Transverse colon (tissue), 4 donors: ENCODE measurements around the gene SPI1. TPM values are rescaled to one million over a fixed set of nuclear protein-coding genes. Genes with fewer than 3 reads are reported as not detected.

ENCODE experiments used
- DNase-seq: peaks from one replicate; pipeline ENCODE4 v3.0.0-alpha.2; 2019
- H3K27ac ChIP-seq, 4 donors: fragments of 200-600 bp; sonication (generic); 2 replicates each; pipeline ENCODE4 v1.5.1; 2016 to 2018; ENCODE audit warnings: inconsistent platforms in 4 of 4
- H3K27me3 ChIP-seq: fragments of 200-600 bp; sonication (generic); 2 replicates; pipeline ENCODE4 v1.5.1; 2017; ENCODE audit warnings: inconsistent platforms
- H3K36me3 ChIP-seq, 4 donors: fragments of 200-600 bp; sonication (generic); 2 replicates each; pipeline ENCODE4 v1.5.1; 2017 to 2019; ENCODE audit warnings: inconsistent platforms in 4 of 4
- H3K4me1 ChIP-seq, 4 donors: fragments of 200-600 bp; sonication (generic); 2 replicates each; pipeline ENCODE4 v1.5.1; 2017 to 2020; ENCODE audit warnings: inconsistent platforms in 4 of 4
- H3K4me3 ChIP-seq, 4 donors: fragments of 200-600 bp; sonication (generic); 1 replicate in 1 of 4; 2 replicates in 3 of 4; pipeline versions ENCODE4 v1.5.1 to v1.6.1; 2017 to 2019; ENCODE audit warnings: inconsistent platforms in 4 of 4
- H3K9me3 ChIP-seq, 2 donors: fragments of 200-600 bp; sonication (generic); 2 replicates each; pipeline ENCODE4 v1.5.1; 2017 to 2019; ENCODE audit warnings: inconsistent platforms in 2 of 2
- EP300 ChIP-seq: sonication (generic); formaldehyde crosslinking; IDR thresholded peaks from one replicate; pipeline ENCODE4 v1.6.1; 2017; ENCODE audit warnings: antibody characterized with exemption, low read depth
- POLR2A ChIP-seq: fragments of 450-650 bp; IDR thresholded peaks from one replicate; pipeline ENCODE4 v1.6.1; 2016; ENCODE audit warnings: antibody characterized with exemption, mild to moderate bottlenecking, moderate library complexity
- POLR2AphosphoS5 ChIP-seq, 3 donors: sonication (generic); formaldehyde crosslinking; IDR thresholded peaks; one replicate each; pipeline ENCODE4 v1.6.1; 2016; ENCODE audit warnings: antibody characterized with exemption in 3 of 3
- WGBS, 2 donors: methylation state at CpG; one replicate each; pipeline ENCODE4 v1.1.5; 2018; ENCODE audit warnings: low coverage in 1 of 2; 5-methylcytosine and 5-hydroxymethylcytosine counted together
- in situ Hi-C, 4 donors: fragments of 200-750 bp; cut with MboI; loops; one replicate each; pipeline versions ENCODE4 v1.15.0 to v1.15.1; 2017; ENCODE audit warnings: low sequenced_read_pairs in 3 of 4, low pct_ligation_motif_present in 1 of 4, low pct_unique_long_range_greater_than_20kb in 1 of 4
- intact Hi-C: fragments of 100-400 bp; cut with DNase I; formaldehyde crosslinking; loops from one replicate; pipeline ENCODE4 v1.15.1; 2023; ENCODE audit warnings: low total_unique reads
- total RNA-seq, 4 donors: library from RNA; depleted of rRNA; stranded (reverse); fragments of >200 nt; gene quantifications; one replicate each; pipeline ENCODE4 v1.1.0, GENCODE V29; 2016
- TF ChIP-seq, protein P1 (sequence below), 5 experiments: fragments of 200-600 bp in 3 of 5; fragments of 450-650 bp in 2 of 5; sonication (generic) in 3 of 5; IDR thresholded peaks; 1 replicate in 2 of 5; 2 replicates in 3 of 5; pipeline ENCODE4 v1.5.1; 2016 to 2017; ENCODE audit warnings: antibody characterized with exemption in 5 of 5, inconsistent platforms in 3 of 5, mild to moderate bottlenecking in 2 of 5, moderate library complexity in 1 of 5

The SPI1 gene
- total RNA-seq, 4 donors from 2014 or later: 7.1 to 35.5 (median 17.2) TPM

GRCh38 chr11:47376107-47376524 lies 2.2 kb downstream of the SPI1 start:
- Histone ChIP-seq H3K4me1 (no peaks in the 10 kb centered on the region), H3K9me3 (no peaks in the 10 kb centered on the region), H3K36me3 (no peaks in the 10 kb centered on the region), H3K4me3 (peak overlapping the region in 2 of 4 donors; percentile 2 to 38), H3K27ac (peak overlapping the region in 2 of 4 donors; percentile 71 to 78), H3K27me3 (no peaks in the 10 kb centered on the region)
- no peak for TF ChIP-seq POLR2A
- TF ChIP-seq, protein P1, sequence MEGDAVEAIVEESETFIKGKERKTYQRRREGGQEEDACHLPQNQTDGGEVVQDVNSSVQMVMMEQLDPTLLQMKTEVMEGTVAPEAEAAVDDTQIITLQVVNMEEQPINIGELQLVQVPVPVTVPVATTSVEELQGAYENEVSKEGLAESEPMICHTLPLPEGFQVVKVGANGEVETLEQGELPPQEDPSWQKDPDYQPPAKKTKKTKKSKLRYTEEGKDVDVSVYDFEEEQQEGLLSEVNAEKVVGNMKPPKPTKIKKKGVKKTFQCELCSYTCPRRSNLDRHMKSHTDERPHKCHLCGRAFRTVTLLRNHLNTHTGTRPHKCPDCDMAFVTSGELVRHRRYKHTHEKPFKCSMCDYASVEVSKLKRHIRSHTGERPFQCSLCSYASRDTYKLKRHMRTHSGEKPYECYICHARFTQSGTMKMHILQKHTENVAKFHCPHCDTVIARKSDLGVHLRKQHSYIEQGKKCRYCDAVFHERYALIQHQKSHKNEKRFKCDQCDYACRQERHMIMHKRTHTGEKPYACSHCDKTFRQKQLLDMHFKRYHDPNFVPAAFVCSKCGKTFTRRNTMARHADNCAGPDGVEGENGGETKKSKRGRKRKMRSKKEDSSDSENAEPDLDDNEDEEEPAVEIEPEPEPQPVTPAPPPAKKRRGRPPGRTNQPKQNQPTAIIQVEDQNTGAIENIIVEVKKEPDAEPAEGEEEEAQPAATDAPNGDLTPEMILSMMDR (IDR thresholded peaks at IDR 0.05): no peak
- no peak for TF ChIP-seq EP300
- no peak for TF ChIP-seq POLR2AphosphoS5 (IDR thresholded peaks at IDR 0.05)
- no peak for DNase-seq
- WGBS, 2 donors: 66 to 74% methylated on average over 6 to 8 of the region's 8 CpGs
- in situ Hi-C loops (no loop called here), intact Hi-C loops (loop anchor here (5.0 to 10.0 kb wide), 2 partner anchors 76 to 479 kb away; no protein-coding TSS in a partner anchor)

DNA sequence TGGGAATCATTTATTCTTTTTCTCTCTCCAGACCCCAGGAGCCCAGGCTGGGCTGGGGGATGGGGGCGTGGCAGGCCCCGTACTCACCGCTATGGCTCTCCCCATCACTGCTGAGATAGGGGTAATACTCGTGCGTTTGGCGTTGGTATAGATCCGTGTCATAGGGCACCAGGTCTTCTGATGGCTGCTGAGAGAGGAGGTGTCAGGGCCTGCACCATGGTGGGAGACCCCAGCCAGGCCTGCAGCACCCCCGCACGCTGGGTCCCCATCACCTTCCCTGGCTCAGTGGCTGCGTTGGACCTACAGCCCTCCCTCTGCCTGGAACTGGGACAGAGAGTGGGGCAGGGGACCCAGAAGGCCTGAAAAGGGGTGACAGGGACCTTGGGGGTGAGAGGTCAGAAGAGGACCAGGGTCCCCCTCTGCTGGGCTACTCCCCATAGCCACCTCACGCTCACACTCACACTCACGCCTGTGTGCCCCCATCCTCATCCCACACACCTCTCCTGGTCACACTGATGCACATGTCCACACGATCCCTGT lies 2.7 kb downstream of the SPI1 start:
- no peak for TF ChIP-seq POLR2A
- TF ChIP-seq, protein P1 (IDR thresholded peaks at IDR 0.05): no peak
- TF ChIP-seq POLR2AphosphoS5 (IDR thresholded peaks at IDR 0.05): no peak
- TF ChIP-seq EP300: no peak
- in situ Hi-C loops: no loop called here
- no peaks in the 10 kb centered on the region for H3K36me3 ChIP-seq
- WGBS, 2 donors: 84% methylated on average over 13 of the region's 13 CpGs; no CpG with 5 or more reads in 1 of the 2 donors
- no peak overlapping the region for H3K4me3 ChIP-seq
- H3K4me1 ChIP-seq: no peaks in the 10 kb centered on the region
- intact Hi-C loops: loop anchor here (5.0 to 10.0 kb wide), 2 partner anchors 77 to 479 kb away; no protein-coding TSS in a partner anchor
- H3K9me3 ChIP-seq: no peaks in the 10 kb centered on the region
- DNase-seq: no peak
- H3K27me3 ChIP-seq: no peaks in the 10 kb centered on the region
- H3K27ac ChIP-seq: peak overlapping the region in 1 of 4 donors; percentile 2

DNA sequence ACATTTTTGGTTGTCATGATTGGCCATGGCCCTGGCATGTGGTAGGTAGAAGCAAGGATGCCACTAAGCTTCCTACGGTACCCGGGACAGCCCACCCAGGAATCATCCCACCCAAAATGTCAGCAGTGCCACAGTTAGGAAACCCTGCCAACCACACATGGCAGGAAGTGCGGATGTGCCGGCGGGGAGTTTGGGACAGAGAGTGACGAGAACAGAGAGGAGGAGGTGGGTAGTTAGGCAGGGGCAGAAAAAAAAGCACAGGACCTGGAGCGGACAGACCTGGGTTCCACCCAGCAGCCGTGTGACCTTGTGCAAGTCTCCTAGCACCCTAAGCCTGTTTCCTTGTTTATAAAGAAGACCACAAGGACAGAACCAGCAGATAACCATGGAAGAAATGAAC lies 3.3 kb downstream of the SPI1 start:
- intact Hi-C loops: loop anchor here (5.0 to 10.0 kb wide), 2 partner anchors 77 to 480 kb away; no protein-coding TSS in a partner anchor

GRCh38 chr11:47374720-47375019 lies 3.7 kb downstream of the SPI1 start:
- Histone ChIP-seq H3K4me1 (no peaks in the 10 kb centered on the region), H3K27ac (no peak overlapping the region), H3K27me3 (no peaks in the 10 kb centered on the region), H3K4me3 (no peak overlapping the region), H3K9me3 (no peaks in the 10 kb centered on the region), H3K36me3 (no peaks in the 10 kb centered on the region)
- TF ChIP-seq POLR2AphosphoS5 (IDR thresholded peaks at IDR 0.05) (no peak), EP300 (no peak), POLR2A (no peak)
- TF ChIP-seq, protein P1 (IDR thresholded peaks at IDR 0.05): no peak
- no peak for DNase-seq
- WGBS, 2 donors: 85% methylated on average over 5 of the region's 5 CpGs; no CpG with 5 or more reads in 1 of the 2 donors
- intact Hi-C loops: loop anchor here (5.0 to 10.0 kb wide), 2 partner anchors 78 to 480 kb away; no protein-coding TSS in a partner anchor
- in situ Hi-C loops: loop anchor here in 1 of 4 donors (25.0 kb wide), 1 partner anchor 187 kb away; the partner anchor contains the start of genes ARFGAP2 and PACSIN3

More for the DNA sequence above, 3.3 kb downstream of the SPI1 start:
- TF ChIP-seq EP300 (no peak), POLR2A (no peak), POLR2AphosphoS5 (IDR thresholded peaks at IDR 0.05) (no peak)
- TF ChIP-seq, protein P1 (IDR thresholded peaks at IDR 0.05): no peak
- H3K9me3 ChIP-seq: no peaks in the 10 kb centered on the region
- H3K27ac ChIP-seq: no peak overlapping the region
- in situ Hi-C loops: no loop called here
- 89% methylated on average over 8 of the region's 8 CpGs; no CpG with 5 or more reads in 1 of the 2 donors for WGBS, 2 donors
- H3K4me3 ChIP-seq: no peak overlapping the region
- no peaks in the 10 kb centered on the region for H3K36me3 ChIP-seq
- no peaks in the 10 kb centered on the region for H3K27me3 ChIP-seq
- no peaks in the 10 kb centered on the region for H3K4me1 ChIP-seq
- DNase-seq: no peak
